Natural killer cell (primary cell): ENCODE measurements around the gene AJAP1. TPM values are rescaled to one million over a fixed set of nuclear protein-coding genes. Genes with fewer than 3 reads are reported as not detected.

Source experiments
- ATAC-seq, 3 donors: fragments of 150-1000 bp in 2 of 3; fragments of 200-7000 bp in 1 of 3; cut with Tn5 transposase; 1 replicate in 1 of 3; 2 replicates in 2 of 3; pipeline ENCODE4 v1.10.0; 2021; ENCODE audit warnings: mild to moderate bottlenecking in 2 of 3, moderate library complexity in 2 of 3
- DNase-seq, 2 donors: peaks; one replicate each; pipeline versions ENCODE4 v3.0.0 to v3.0.0-alpha.2; 2013 to 2021; ENCODE audit warnings: mixed read lengths in 1 of 2
- H3K27ac ChIP-seq: one replicate; pipeline ENCODE4 v1.5.1; 2013; ENCODE audit warnings: mild to moderate bottlenecking, low read length
- H3K27me3 ChIP-seq: one replicate; pipeline ENCODE4 v1.6.1; 2013; ENCODE audit warnings: low read length; ENCODE audit not compliant: control insufficient read depth, insufficient read depth
- H3K36me3 ChIP-seq: one replicate; pipeline ENCODE4 v1.6.1; 2013; ENCODE audit warnings: low read length; ENCODE audit not compliant: control insufficient read depth, insufficient read depth
- H3K4me1 ChIP-seq: one replicate; pipeline ENCODE4 v1.6.1; 2013; ENCODE audit warnings: low read length; ENCODE audit not compliant: control insufficient read depth, insufficient read depth
- H3K4me3 ChIP-seq: one replicate; pipeline ENCODE4 v1.5.1; 2013; ENCODE audit warnings: low read length
- H3K9me3 ChIP-seq: one replicate; pipeline ENCODE4 v1.6.1; 2013; ENCODE audit warnings: low read length; ENCODE audit not compliant: control insufficient read depth, insufficient read depth
- H3K27ac Mint-ChIP-seq, 2 donors: one replicate each; pipeline ENCODE4 v1.8.0; 2022; ENCODE audit warnings: mild to moderate bottlenecking in 2 of 2, mixed read lengths in 2 of 2, moderate library complexity in 1 of 2
- H3K27me3 Mint-ChIP-seq, 2 donors: one replicate each; pipeline ENCODE4 v1.8.0; 2022; ENCODE audit warnings: low read depth in 2 of 2, mixed read lengths in 2 of 2
- H3K36me3 Mint-ChIP-seq: one replicate; pipeline ENCODE4 v1.8.0; 2022; ENCODE audit warnings: mixed read lengths
- H3K4me1 Mint-ChIP-seq, 2 donors: one replicate each; pipeline ENCODE4 v1.8.0; 2022; ENCODE audit warnings: mixed read lengths in 2 of 2
- H3K4me3 Mint-ChIP-seq: one replicate; pipeline ENCODE4 v1.8.0; 2022; ENCODE audit warnings: mild to moderate bottlenecking, moderate library complexity, mixed read lengths
- H3K9me3 Mint-ChIP-seq, 2 donors: one replicate each; pipeline ENCODE4 v1.8.0; 2022; ENCODE audit warnings: mixed read lengths in 2 of 2
- CTCF ChIP-seq: fragments of 200-600 bp; IDR thresholded peaks from one replicate; pipeline ENCODE4 v1.8.0; 2022; ENCODE audit warnings: antibody characterized with exemption
- WGBS: methylation state at CpG from one replicate; pipeline ENCODE4 v1.1.7; 2013; ENCODE audit warnings: missing lambda C conversion rate; ENCODE audit not compliant: insufficient coverage; 5-methylcytosine and 5-hydroxymethylcytosine counted together
- intact Hi-C: fragments of 100-400 bp; cut with micrococcal nuclease; formaldehyde crosslinking; loops from one replicate; pipeline ENCODE4 v1.14.2; 2022
- total RNA-seq, 4 donors: library from RNA; stranded (reverse); fragments of 120-200 nt in 1 of 4; gene quantifications; one replicate each; pipeline versions ENCODE4 v1.2.3 to v1.2.4, GENCODE V29; 2013 to 2022

Gene AJAP1
- total RNA-seq, 3 donors from 2014 or later (not counting 1 experiment from before 2014, with no cell fraction given): not detected

- no peak overlapping the region for H3K4me3 ChIP-seq
- TF ChIP-seq CTCF: no peak
- H3K27me3 Mint-ChIP-seq: peaks cover 2 to 8% of the 10 kb centered on the region in 2 donors
- no peaks in the 10 kb centered on the region for H3K27me3 ChIP-seq
- no peaks in the 10 kb centered on the region for H3K9me3 Mint-ChIP-seq
- intact Hi-C loops: no loop called here
- 89% methylated on average over 24 of the region's 24 CpGs for WGBS
- no peaks in the 10 kb centered on the region for H3K36me3 ChIP-seq
- DNase-seq: no peak
- no peak overlapping the region for H3K27ac ChIP-seq
- no peak overlapping the region for H3K4me3 Mint-ChIP-seq
- H3K4me1 Mint-ChIP-seq: no peaks in the 10 kb centered on the region
- no peak for ATAC-seq
- no peaks in the 10 kb centered on the region for H3K36me3 Mint-ChIP-seq
- no peak overlapping the region for H3K27ac Mint-ChIP-seq
- H3K4me1 ChIP-seq: no peaks in the 10 kb centered on the region
- no peaks in the 10 kb centered on the region for H3K9me3 ChIP-seq
Measured at GRCh38 chr1:4689271-4689935, 35.0 kb downstream of the AJAP1 start.

- no peak for TF ChIP-seq CTCF
- DNase-seq: no peak
- H3K4me1 ChIP-seq: no peaks in the 10 kb centered on the region
- H3K4me3 ChIP-seq: no peak overlapping the region
- Mint-ChIP-seq H3K4me1 (no peaks in the 10 kb centered on the region), H3K4me3 (no peak overlapping the region), H3K36me3 (no peaks in the 10 kb centered on the region), H3K27ac (no peak overlapping the region), H3K9me3 (no peaks in the 10 kb centered on the region), H3K27me3 (peaks cover 3 to 8% of the 10 kb centered on the region in 2 donors)
- H3K9me3 ChIP-seq: no peaks in the 10 kb centered on the region
- intact Hi-C loops: no loop called here
- 90% methylated on average over 19 of the region's 19 CpGs for WGBS
- H3K27me3 ChIP-seq: no peaks in the 10 kb centered on the region
- H3K27ac ChIP-seq: no peak overlapping the region
- H3K36me3 ChIP-seq: no peaks in the 10 kb centered on the region
- ATAC-seq: no peak
Measured at GRCh38 chr1:4689941-4690635, 35.7 kb downstream of the AJAP1 start.

GRCh38 chr1:4690951-4691675 is 36.7 kb downstream of the AJAP1 start:
- intact Hi-C loops: no loop called here
- Mint-ChIP-seq H3K4me3 (no peak overlapping the region), H3K36me3 (no peaks in the 10 kb centered on the region), H3K9me3 (no peaks in the 10 kb centered on the region), H3K27me3 (peaks cover 3 to 8% of the 10 kb centered on the region in 2 donors), H3K27ac (no peak overlapping the region), H3K4me1 (no peaks in the 10 kb centered on the region)
- H3K27me3 ChIP-seq: no peaks in the 10 kb centered on the region
- no peaks in the 10 kb centered on the region for H3K4me1 ChIP-seq
- H3K36me3 ChIP-seq: no peaks in the 10 kb centered on the region
- TF ChIP-seq CTCF: no peak
- no peak for ATAC-seq
- H3K9me3 ChIP-seq: no peaks in the 10 kb centered on the region
- WGBS: 84% methylated on average over 19 of the region's 19 CpGs
- H3K4me3 ChIP-seq: no peak overlapping the region
- DNase-seq: no peak
- no peak overlapping the region for H3K27ac ChIP-seq
